ENCODE results near the gene DSCAM.

GRCh38 chr21:40846103-40846502, 855 bp downstream of the DSCAM start:
- TF ChIP-seq, protein P1, sequence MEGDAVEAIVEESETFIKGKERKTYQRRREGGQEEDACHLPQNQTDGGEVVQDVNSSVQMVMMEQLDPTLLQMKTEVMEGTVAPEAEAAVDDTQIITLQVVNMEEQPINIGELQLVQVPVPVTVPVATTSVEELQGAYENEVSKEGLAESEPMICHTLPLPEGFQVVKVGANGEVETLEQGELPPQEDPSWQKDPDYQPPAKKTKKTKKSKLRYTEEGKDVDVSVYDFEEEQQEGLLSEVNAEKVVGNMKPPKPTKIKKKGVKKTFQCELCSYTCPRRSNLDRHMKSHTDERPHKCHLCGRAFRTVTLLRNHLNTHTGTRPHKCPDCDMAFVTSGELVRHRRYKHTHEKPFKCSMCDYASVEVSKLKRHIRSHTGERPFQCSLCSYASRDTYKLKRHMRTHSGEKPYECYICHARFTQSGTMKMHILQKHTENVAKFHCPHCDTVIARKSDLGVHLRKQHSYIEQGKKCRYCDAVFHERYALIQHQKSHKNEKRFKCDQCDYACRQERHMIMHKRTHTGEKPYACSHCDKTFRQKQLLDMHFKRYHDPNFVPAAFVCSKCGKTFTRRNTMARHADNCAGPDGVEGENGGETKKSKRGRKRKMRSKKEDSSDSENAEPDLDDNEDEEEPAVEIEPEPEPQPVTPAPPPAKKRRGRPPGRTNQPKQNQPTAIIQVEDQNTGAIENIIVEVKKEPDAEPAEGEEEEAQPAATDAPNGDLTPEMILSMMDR (IDR thresholded peaks at IDR 0.05), result no peak
- no peak for TF ChIP-seq EZH2 (IDR thresholded peaks at IDR 0.05)
